DOHH2 (cell line): ENCODE measurements around the gene NCAM1.

Experiments used
- H3F3A ChIP-seq: fragments of 200-600 bp; sonication (generic), shearing (Covaris generic); 2 replicates; pipeline ENCODE4 v1.6.0; 2016; ENCODE audit warnings: antibody characterized with exemption, mild to moderate bottlenecking; ENCODE audit not compliant: control insufficient read depth, insufficient read depth
- H3K27ac ChIP-seq: fragments of 200-600 bp; sonication (generic); 2 replicates; pipeline ENCODE4 v1.5.1; 2014; ENCODE audit warnings: low read depth, mild to moderate bottlenecking, low read length, moderate library complexity
- H3K27me3 ChIP-seq: fragments of 200-600 bp; sonication (generic); 2 replicates; pipeline ENCODE4 v1.6.1; 2014; ENCODE audit warnings: mild to moderate bottlenecking, low read length, mixed read lengths; ENCODE audit not compliant: control insufficient read depth
- H3K36me3 ChIP-seq: fragments of 200-600 bp; sonication (generic); 2 replicates; pipeline ENCODE4 v1.6.1; 2014; ENCODE audit warnings: mild to moderate bottlenecking, low read length, moderate library complexity, mixed read lengths; ENCODE audit not compliant: control insufficient read depth
- H3K4me1 ChIP-seq: fragments of 200-600 bp; sonication (generic); 2 replicates; pipeline ENCODE4 v1.6.1; 2014; ENCODE audit warnings: mild to moderate bottlenecking, low read length, mixed read lengths; ENCODE audit not compliant: control insufficient read depth
- H3K4me2 ChIP-seq: fragments of 200-600 bp; sonication (generic); 2 replicates; pipeline ENCODE4 v1.6.0; 2014; ENCODE audit warnings: mild to moderate bottlenecking, low read length, moderate library complexity
- H3K4me3 ChIP-seq: fragments of 200-600 bp; sonication (generic); 2 replicates; pipeline ENCODE4 v1.5.1; 2014; ENCODE audit warnings: mild to moderate bottlenecking, low read length, mixed read lengths
- H3K79me2 ChIP-seq: fragments of 200-600 bp; sonication (generic); 2 replicates; pipeline ENCODE4 v1.6.1; 2014; ENCODE audit warnings: mild to moderate bottlenecking, low read length, mixed read lengths; ENCODE audit not compliant: control insufficient read depth
- H3K9me2 ChIP-seq: fragments of 200-600 bp; sonication (generic); replicated peaks from 2 replicates; pipeline ENCODE4 v1.6.1; 2014; ENCODE audit warnings: mild to moderate bottlenecking, low read length, mixed read lengths; ENCODE audit not compliant: control insufficient read depth
- H3K9me3 ChIP-seq: fragments of 200-600 bp; sonication (generic); 2 replicates; pipeline ENCODE4 v1.6.1; 2014; ENCODE audit warnings: antibody characterized with exemption, low read length, mixed read lengths; ENCODE audit not compliant: control insufficient read depth, insufficient read depth
- H4K20me1 ChIP-seq: fragments of 200-600 bp; sonication (generic); 2 replicates; pipeline ENCODE4 v1.6.0; 2014; ENCODE audit warnings: low read depth, mild to moderate bottlenecking, antibody characterized with exemption, low read length, moderate library complexity; ENCODE audit not compliant: control insufficient read depth, insufficient read depth
- CTCF ChIP-seq: fragments of 200-600 bp; sonication (generic); IDR thresholded peaks from one replicate; pipeline ENCODE4 v1.5.1; 2014; ENCODE audit warnings: antibody characterized with exemption, mild to moderate bottlenecking, low read depth, low read length; ENCODE audit not compliant: poor library complexity, severe bottlenecking
- EZH2phosphoT487 ChIP-seq: fragments of 200-600 bp; sonication (generic); IDR thresholded peaks from 2 replicates; pipeline ENCODE4 v1.6.1; 2017; ENCODE audit warnings: borderline replicate concordance, mild to moderate bottlenecking, antibody characterized with exemption, low read length, moderate library complexity, mixed read lengths

The NCAM1 gene

GRCh38 chr11:112933970-112934369 lies 27.2 kb upstream of the NCAM1 start:
- H4K20me1 ChIP-seq = no peaks in the 10 kb centered on the region
- no peak overlapping the region for H3K4me3 ChIP-seq
- no peaks in the 10 kb centered on the region for H3K36me3 ChIP-seq
- no peak overlapping the region for H3K27ac ChIP-seq
- no peaks in the 10 kb centered on the region for H3K79me2 ChIP-seq
- H3K4me2 ChIP-seq = no peak overlapping the region
- no peaks in the 10 kb centered on the region for H3K9me2 ChIP-seq
- H3F3A ChIP-seq = no peaks in the 10 kb centered on the region
- TF ChIP-seq CTCF (no peak), EZH2phosphoT487 (no peak)
- no peaks in the 10 kb centered on the region for H3K4me1 ChIP-seq
- no peaks in the 10 kb centered on the region for H3K27me3 ChIP-seq
- H3K9me3 ChIP-seq = no peaks in the 10 kb centered on the region

- Histone ChIP-seq H3K4me3 (no peak overlapping the region), H4K20me1 (no peaks in the 10 kb centered on the region), H3K79me2 (no peaks in the 10 kb centered on the region), H3F3A (no peaks in the 10 kb centered on the region), H3K9me3 (no peaks in the 10 kb centered on the region), H3K27ac (no peak overlapping the region), H3K36me3 (no peaks in the 10 kb centered on the region), H3K27me3 (no peaks in the 10 kb centered on the region), H3K4me2 (no peak overlapping the region), H3K9me2 (no peaks in the 10 kb centered on the region), H3K4me1 (no peaks in the 10 kb centered on the region)
- TF ChIP-seq EZH2phosphoT487 (no peak), CTCF (no peak)
These were observed 20.1 kb upstream of the NCAM1 start for GRCh38 chr11:112941104-112941503.

GRCh38 chr11:112942966-112943643 lies 18.1 kb upstream of the NCAM1 start:
- H3K27ac ChIP-seq = no peak overlapping the region
- H3K36me3 ChIP-seq = no peaks in the 10 kb centered on the region
- H3F3A ChIP-seq = no peaks in the 10 kb centered on the region
- no peaks in the 10 kb centered on the region for H4K20me1 ChIP-seq
- TF ChIP-seq CTCF = no peak
- no peak for TF ChIP-seq EZH2phosphoT487
- H3K4me2 ChIP-seq = no peak overlapping the region
- no peaks in the 10 kb centered on the region for H3K9me3 ChIP-seq
- H3K4me1 ChIP-seq = no peaks in the 10 kb centered on the region
- no peak overlapping the region for H3K4me3 ChIP-seq
- no peaks in the 10 kb centered on the region for H3K27me3 ChIP-seq
- H3K9me2 ChIP-seq = no peaks in the 10 kb centered on the region
- H3K79me2 ChIP-seq = no peaks in the 10 kb centered on the region
